Loucy (cell line): Measurements from ENCODE around the gene ODAD3.

Experiments
- H2AFZ ChIP-seq: fragments of 200-600 bp; sonication (generic); 2 replicates; pipeline ENCODE4 v1.6.0; 2016; ENCODE audit warnings: antibody characterized with exemption, mild to moderate bottlenecking, low read length, moderate library complexity
- H3F3A ChIP-seq: fragments of 200-600 bp; 2 replicates; pipeline ENCODE4 v1.6.0; 2016; ENCODE audit warnings: antibody characterized with exemption, low read depth, mild to moderate bottlenecking
- H3K27me3 ChIP-seq: fragments of 200-600 bp; sonication (generic); 2 replicates; pipeline ENCODE4 v1.6.1; 2014; ENCODE audit warnings: low read length, mild to moderate bottlenecking; ENCODE audit not compliant: insufficient read depth, poor library complexity, severe bottlenecking
- H3K36me3 ChIP-seq: fragments of 200-600 bp; sonication (generic); 2 replicates; pipeline ENCODE4 v1.6.1; 2016; ENCODE audit warnings: low read length; ENCODE audit not compliant: insufficient read depth
- H3K4me1 ChIP-seq: fragments of 200-600 bp; sonication (generic); 2 replicates; pipeline ENCODE4 v1.5.1; 2014; ENCODE audit warnings: low read length, mild to moderate bottlenecking; ENCODE audit not compliant: insufficient read depth, poor library complexity, severe bottlenecking
- H3K4me2 ChIP-seq: fragments of 200-600 bp; sonication (generic); 2 replicates; pipeline ENCODE4 v1.6.0; 2014; ENCODE audit warnings: antibody characterized with exemption, low read length, low read depth, mild to moderate bottlenecking; ENCODE audit not compliant: poor library complexity, severe bottlenecking
- H3K4me3 ChIP-seq: fragments of 200-600 bp; sonication (generic); 2 replicates; pipeline ENCODE4 v1.5.1; 2014; ENCODE audit warnings: low read length, mild to moderate bottlenecking, mixed read lengths; ENCODE audit not compliant: poor library complexity, severe bottlenecking
- H3K79me2 ChIP-seq: fragments of 200-600 bp; sonication (generic); 2 replicates; pipeline ENCODE4 v1.6.1; 2014; ENCODE audit warnings: low read length; ENCODE audit not compliant: insufficient read depth
- H3K9ac ChIP-seq: fragments of 200-600 bp; sonication (generic); 2 replicates; pipeline ENCODE4 v1.6.0; 2014; ENCODE audit warnings: mild to moderate bottlenecking, low read depth, low read length, moderate library complexity; ENCODE audit not compliant: poor library complexity, severe bottlenecking
- H3K9me2 ChIP-seq: fragments of 200-600 bp; sonication (generic); replicated peaks from 2 replicates; pipeline ENCODE4 v1.6.1; 2016; ENCODE audit warnings: low read depth, low read length, mixed read lengths
- H3K9me3 ChIP-seq: fragments of 200-600 bp; sonication (generic); 2 replicates; pipeline ENCODE4 v1.6.1; 2014; ENCODE audit warnings: mild to moderate bottlenecking, antibody characterized with exemption, low read length, low read depth; ENCODE audit not compliant: insufficient read depth
- H4K20me1 ChIP-seq: fragments of 200-600 bp; sonication (generic); 2 replicates; pipeline ENCODE4 v1.6.0; 2014; ENCODE audit warnings: antibody characterized with exemption, low read length, mild to moderate bottlenecking; ENCODE audit not compliant: insufficient read depth, poor library complexity, severe bottlenecking
- CTCF ChIP-seq: fragments of 200-600 bp; sonication (generic); conservative IDR thresholded peaks from 2 replicates; pipeline ENCODE4 v1.5.1; 2014; ENCODE audit warnings: mild to moderate bottlenecking, antibody characterized with exemption, low read length
- EZH2phosphoT487 ChIP-seq: fragments of 200-600 bp; IDR thresholded peaks from 2 replicates; pipeline ENCODE4 v1.6.1; 2018; ENCODE audit warnings: antibody characterized with exemption, mild to moderate bottlenecking, moderate library complexity, borderline replicate concordance

The ODAD3 gene

GRCh38 chr19:11451327-11451870 lies 16.5 kb upstream of the ODAD3 start:
- Histone ChIP-seq H2AFZ (no peak overlapping the region), H3K9ac (no peak overlapping the region), H3K4me3 (no peak overlapping the region), H3K36me3 (peaks cover 27% of the 10 kb centered on the region; the same call in 1 of the 2 replicates), H3K4me2 (no peak overlapping the region), H3K27me3 (no peaks in the 10 kb centered on the region), H4K20me1 (no peaks in the 10 kb centered on the region), H3K9me2 (no peaks in the 10 kb centered on the region), H3K79me2 (no peaks in the 10 kb centered on the region), H3F3A (no peaks in the 10 kb centered on the region), H3K4me1 (no peaks in the 10 kb centered on the region), H3K9me3 (no peaks in the 10 kb centered on the region)
- TF ChIP-seq CTCF (no peak), EZH2phosphoT487 (no peak)

GRCh38 chr19:11450570-11451326 lies 15.8 kb upstream of the ODAD3 start:
- Histone ChIP-seq H3K9ac (no peak overlapping the region), H3K4me1 (no peaks in the 10 kb centered on the region), H3F3A (no peaks in the 10 kb centered on the region), H3K79me2 (no peaks in the 10 kb centered on the region), H3K4me3 (no peak overlapping the region), H3K9me3 (no peaks in the 10 kb centered on the region), H4K20me1 (no peaks in the 10 kb centered on the region), H3K36me3 (peaks cover 27% of the 10 kb centered on the region; the same call in 1 of the 2 replicates), H3K9me2 (no peaks in the 10 kb centered on the region), H2AFZ (no peak overlapping the region), H3K27me3 (no peaks in the 10 kb centered on the region), H3K4me2 (no peak overlapping the region)
- TF ChIP-seq CTCF (no peak), EZH2phosphoT487 (no peak)

GRCh38 chr19:11448923-11449554 lies 14.1 kb upstream of the ODAD3 start:
- H3K36me3 ChIP-seq: peaks cover 34% of the 10 kb centered on the region; the same call in 1 of the 2 replicates
- H3K27me3 ChIP-seq: no peaks in the 10 kb centered on the region
- H3K9me2 ChIP-seq: no peaks in the 10 kb centered on the region
- H3K9me3 ChIP-seq: no peaks in the 10 kb centered on the region
- peaks cover 3% of the 10 kb centered on the region for H3K4me1 ChIP-seq
- no peak overlapping the region for H3K4me3 ChIP-seq
- no peaks in the 10 kb centered on the region for H4K20me1 ChIP-seq
- no peak overlapping the region for H2AFZ ChIP-seq
- no peak for TF ChIP-seq EZH2phosphoT487
- no peak for TF ChIP-seq CTCF
- no peaks in the 10 kb centered on the region for H3F3A ChIP-seq
- no peak overlapping the region for H3K9ac ChIP-seq
- H3K4me2 ChIP-seq: no peak overlapping the region
- H3K79me2 ChIP-seq: peaks cover under 1% of the 10 kb centered on the region; the same call in 1 of the 2 replicates
